ENCODE data around the gene CYB5A.

- TF ChIP-seq EGR1 (IDR thresholded peaks at IDR 0.05; ENCODE audit: borderline replicate concordance, low read depth, low read length) (no peak), ATF3 (IDR thresholded peaks at IDR 0.05; ENCODE audit: insufficient read depth, low read depth, low read length) (no peak), POLR2A (IDR thresholded peaks at IDR 0.05; ENCODE audit: control extremely low read depth in 1 of 2, low read depth in 2 of 2, low read length in 2 of 2) (no peak), FOSL1 (IDR thresholded peaks at IDR 0.05; ENCODE audit: insufficient read depth, low read depth, low read length) (no peak), SAP30 (IDR thresholded peaks at IDR 0.05; ENCODE audit: insufficient read depth, insufficient replicate concordance, low read length) (no peak), EZH2 (IDR thresholded peaks at IDR 0.05; ENCODE audit: low read depth, low read length, severe bottlenecking) (no peak), EP300 (IDR thresholded peaks at IDR 0.05; ENCODE audit: borderline replicate concordance in 1 of 2, low read depth in 2 of 2, low read length in 2 of 2) (no peak), BRCA1 (IDR thresholded peaks at IDR 0.05; ENCODE audit: low read depth, low read length) (no peak), RBBP5 (IDR thresholded peaks at IDR 0.05; ENCODE audit: borderline replicate concordance, low read depth, low read length) (no peak), CBX5 (IDR thresholded peaks at IDR 0.05; ENCODE audit: low read depth, low read length) (no peak)
- TF ChIP-seq, protein P1, sequence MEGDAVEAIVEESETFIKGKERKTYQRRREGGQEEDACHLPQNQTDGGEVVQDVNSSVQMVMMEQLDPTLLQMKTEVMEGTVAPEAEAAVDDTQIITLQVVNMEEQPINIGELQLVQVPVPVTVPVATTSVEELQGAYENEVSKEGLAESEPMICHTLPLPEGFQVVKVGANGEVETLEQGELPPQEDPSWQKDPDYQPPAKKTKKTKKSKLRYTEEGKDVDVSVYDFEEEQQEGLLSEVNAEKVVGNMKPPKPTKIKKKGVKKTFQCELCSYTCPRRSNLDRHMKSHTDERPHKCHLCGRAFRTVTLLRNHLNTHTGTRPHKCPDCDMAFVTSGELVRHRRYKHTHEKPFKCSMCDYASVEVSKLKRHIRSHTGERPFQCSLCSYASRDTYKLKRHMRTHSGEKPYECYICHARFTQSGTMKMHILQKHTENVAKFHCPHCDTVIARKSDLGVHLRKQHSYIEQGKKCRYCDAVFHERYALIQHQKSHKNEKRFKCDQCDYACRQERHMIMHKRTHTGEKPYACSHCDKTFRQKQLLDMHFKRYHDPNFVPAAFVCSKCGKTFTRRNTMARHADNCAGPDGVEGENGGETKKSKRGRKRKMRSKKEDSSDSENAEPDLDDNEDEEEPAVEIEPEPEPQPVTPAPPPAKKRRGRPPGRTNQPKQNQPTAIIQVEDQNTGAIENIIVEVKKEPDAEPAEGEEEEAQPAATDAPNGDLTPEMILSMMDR (IDR thresholded peaks at IDR 0.05; ENCODE audit: control extremely low read depth in 1 of 3, insufficient read depth in 1 of 3, low read depth in 1 of 3, low read length in 3 of 3) = no peak
These were observed 25.6 kb downstream of the CYB5A start for GRCh38 chr18:74266161-74266560.

Data from H1 (cell line).